ENCODE data around the gene MOV10.
"Not testable (repeated sequence)": the region's sequence is repeated elsewhere in the genome, so short reads cannot be mapped to it uniquely, and the experiment has no call there.

MOV10 gene

DNA sequence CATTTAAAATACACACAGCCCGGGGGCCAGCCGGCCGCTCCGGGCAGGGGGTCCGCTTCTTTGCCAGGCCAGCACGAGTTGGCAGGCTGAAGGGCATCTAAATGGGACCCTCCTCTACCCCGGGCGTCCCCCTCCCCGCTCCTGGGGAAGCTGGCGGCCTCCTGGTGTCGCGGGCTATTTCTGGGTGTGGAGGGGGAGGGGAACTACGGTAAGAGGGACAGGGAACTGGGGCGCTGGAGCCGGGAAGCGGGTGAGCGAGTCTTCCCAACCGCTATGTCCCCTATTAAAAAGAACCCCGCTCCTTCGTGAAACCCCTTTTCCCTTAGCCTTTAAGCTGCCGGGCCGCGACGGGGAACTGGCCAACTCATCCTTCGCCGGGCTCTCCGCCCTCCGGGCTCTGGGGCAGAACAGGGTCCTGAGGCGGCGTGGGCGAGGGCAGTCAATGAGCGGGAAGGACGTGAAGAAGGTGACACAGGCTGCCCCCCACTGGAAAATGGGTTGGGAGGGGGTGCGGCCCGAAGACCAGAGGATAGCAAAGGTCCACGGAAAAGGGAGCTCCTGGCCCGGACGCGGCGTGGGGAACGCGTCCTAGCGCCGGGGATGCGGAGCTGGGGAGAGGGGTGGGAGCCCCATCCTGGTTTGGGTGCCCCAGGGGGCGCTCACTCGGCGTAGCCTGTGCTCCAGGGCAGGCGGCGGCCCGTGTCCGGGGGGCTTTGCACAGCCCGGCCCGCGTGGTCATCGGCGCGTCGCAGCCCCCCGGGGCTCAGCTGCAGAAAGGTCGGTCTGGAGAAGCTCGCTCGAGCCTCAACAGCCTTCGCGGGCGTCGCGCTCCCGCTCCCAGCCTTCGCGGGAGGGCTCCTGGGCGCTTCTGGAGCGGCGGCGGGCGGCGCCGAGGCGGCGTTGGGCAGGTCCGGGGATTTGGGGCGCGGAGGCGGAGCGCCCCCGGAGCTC is 40.1 kb downstream of the MOV10 start:
- no peak for DNase-seq

DNA sequence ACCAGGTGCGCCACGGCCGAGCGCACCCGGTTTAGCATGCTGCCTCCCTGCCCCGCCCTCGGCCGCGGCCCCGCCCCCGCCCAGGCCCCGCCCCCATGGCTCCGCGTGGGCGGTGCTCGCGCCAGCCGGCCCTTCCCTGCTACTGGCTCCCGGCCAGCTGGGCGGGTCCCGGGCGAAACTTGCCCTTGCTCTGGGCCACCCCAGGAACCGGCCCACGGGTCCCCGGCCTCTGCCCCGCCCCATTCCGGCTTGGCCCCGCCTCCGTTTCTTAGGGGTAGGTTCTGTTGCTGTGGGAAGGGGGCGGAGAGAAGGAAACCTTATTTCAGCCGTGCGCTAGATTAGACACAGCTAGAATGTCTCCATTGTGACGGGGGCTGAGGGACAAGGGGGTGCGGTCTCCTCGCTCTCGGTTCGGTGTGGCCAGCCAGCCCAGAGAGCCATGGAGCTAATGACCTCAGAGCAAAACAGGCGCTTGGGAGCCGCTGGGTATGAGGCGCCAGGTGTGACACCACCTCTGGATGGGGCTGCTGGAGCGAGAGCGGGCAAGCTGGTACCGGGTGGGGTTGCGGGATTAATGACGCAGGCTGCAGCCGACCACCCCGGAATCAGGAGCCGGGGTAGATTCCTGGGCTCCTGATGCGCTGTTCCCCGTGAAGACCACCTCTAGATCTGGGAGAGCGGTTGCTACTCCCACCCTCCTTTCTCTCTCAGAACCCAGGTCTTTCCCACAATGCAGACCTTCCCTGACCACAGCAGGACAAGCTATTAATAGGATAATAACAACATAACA is 41.0 kb downstream of the MOV10 start, which contains the start of gene PPM1J:
Gene PPM1J, minus strand, starts transcription at position 69 of the 790 bp plus-strand sequence. Its CDS starts 31 bp downstream, at position 38.
- peak; percentile 84 for DNase-seq

DNA sequence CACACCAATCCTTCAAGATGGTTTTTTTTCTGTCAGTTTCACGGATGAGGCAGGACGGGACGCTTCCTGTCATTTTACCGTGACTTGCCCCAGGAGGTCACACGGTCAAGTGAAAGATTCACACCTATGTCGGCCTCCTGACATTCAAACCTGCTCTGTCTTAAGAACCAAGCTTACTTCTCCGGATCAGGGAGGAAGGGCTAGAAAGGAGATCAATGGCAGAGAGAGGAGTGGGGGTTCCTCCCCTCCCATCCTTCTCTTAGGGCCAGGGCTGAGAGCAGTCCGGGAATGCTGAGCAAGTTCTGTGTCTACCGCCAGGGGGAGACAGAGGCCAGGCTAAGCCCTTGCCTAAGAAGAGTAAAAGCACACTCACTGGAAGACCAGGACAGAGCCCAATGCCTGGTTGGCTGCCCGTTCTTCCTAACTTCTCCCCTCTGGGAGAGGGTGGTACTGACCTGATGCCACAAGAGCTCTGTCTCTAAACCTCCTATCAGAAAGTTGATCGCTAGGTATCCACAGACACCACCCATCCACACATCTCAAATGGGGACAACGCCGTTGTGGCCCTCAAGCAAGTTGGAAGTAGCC is 41.8 kb downstream of the MOV10 start:
- peak; percentile 82 for DNase-seq

DNA sequence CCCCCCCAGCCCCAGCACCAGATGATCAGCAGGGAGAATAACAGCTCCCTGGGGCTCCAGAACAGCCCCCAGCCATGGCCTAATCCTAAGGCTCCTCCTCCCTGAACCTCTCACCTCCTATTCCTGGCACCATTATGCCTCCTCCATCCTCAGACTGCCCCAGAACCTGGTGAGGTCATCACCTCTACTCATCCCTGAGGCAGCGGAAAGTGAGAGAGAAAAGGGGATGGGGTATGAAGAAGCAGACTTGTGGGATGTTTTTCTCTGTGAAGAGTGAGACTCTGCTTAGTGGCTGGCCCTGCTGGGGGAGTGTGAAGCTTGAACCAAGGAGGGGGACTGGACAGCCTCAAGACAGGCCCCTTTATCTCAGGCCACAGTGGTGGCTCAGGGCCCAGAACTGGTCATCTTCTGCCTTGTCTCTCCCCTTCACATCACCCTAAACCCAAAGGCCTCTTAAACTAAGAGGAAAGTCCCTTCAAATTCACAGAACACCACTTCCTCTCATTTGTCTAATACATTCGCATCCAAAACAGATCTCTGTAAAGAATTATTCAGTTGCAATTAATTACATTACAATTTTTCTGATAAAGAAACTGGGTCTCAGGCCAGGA is 42.9 kb downstream of the MOV10 start:
- no peak for DNase-seq

DNA sequence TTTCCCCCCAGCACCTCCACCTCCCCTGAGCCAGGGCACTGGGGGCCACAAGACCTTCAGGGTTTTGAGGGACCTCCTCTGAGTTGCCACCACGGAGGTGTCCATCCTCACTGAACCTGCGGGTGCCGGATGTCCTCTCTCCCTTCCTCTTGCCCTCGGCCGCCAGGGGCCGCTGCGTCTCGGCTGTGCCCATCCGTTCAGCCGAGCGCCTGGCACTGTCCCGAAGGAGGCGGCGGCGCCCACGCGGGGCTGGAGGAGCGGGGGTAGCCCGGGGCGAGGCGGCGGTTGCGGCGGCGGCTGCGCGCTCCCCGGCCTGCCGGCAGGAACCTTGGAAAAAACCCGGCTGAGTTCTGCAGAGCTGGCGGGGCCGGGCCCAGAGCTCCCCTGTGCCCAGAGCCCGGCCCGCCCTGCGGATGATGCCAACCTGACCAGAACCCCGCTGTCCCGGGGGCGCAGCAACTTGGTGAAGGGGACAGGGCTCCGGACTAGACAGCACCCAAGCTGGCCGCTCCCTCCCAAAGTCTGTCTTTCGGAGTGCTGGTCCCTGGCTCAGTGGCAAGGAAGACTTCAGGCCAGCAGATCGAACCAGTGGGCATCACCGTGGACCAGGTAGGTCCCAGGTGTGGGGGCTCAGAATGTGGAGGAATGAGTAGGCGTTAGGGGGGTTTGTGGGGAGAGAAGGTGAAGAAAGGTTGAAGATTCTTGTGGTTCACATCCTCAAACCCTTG is 44.4 kb downstream of the MOV10 start:
- DNase-seq, result peak; percentile 16

DNA sequence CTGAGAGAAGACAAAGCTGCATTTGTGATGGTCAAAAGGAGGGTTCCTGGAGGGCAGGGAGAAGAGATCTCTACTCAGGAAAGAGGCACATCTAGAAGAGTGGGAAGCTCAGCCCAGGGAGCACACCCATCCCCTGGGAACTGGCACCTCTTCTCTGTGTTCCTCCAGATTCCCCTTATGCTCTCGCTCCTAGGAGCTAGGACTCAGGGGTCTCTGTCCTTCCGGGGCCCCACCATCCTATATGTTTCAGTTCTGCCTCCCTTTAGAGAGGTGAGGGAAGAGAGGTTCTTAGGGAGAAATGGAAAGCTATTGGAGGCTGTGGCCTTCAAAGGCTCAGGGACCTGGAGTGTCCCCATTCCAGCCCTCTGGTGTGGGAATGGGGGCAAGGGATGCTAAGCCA is 45.2 kb downstream of the MOV10 start:
- no peak for DNase-seq

DNA sequence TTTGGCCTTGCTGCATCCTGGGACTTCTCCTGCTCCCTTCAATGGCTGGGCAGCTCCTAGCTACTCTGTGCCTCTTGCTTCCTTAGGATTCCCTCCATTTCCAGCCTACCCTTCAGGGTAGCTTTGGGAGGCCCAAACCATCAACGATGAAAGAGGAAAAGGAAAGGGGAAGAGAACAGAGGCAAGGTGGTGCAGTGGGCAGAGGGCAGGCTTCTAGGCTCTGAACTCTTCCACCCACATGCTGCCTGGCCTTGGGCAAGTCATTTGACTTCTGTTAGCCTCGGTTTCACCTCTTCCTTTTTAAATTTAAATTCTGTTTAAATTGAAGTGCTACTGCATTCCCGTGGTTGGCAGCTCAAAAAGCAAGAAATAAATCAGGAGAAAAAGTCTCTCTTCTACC is 46.3 kb downstream of the MOV10 start:
- DNase-seq, result no peak

DNA sequence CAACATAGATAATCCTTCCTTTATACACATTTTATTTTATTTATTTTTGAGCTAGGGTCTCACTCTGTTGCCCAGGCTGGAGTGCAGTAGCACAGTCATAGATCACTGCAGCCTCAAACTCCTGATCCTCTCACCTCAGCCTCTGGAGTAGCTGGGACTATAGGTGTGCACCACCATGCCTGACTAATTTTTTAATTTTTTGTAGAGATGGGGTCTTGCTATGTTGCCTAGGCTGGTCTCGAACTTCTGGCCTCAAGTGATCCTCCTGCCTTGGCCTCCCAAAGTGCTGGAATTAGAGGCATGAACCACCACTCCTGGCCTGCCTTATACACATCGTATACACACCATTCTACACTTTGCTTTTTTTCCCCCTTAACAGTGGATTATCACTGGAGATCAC is 46.8 kb downstream of the MOV10 start:
- not testable (repeated sequence) for DNase-seq

DNA sequence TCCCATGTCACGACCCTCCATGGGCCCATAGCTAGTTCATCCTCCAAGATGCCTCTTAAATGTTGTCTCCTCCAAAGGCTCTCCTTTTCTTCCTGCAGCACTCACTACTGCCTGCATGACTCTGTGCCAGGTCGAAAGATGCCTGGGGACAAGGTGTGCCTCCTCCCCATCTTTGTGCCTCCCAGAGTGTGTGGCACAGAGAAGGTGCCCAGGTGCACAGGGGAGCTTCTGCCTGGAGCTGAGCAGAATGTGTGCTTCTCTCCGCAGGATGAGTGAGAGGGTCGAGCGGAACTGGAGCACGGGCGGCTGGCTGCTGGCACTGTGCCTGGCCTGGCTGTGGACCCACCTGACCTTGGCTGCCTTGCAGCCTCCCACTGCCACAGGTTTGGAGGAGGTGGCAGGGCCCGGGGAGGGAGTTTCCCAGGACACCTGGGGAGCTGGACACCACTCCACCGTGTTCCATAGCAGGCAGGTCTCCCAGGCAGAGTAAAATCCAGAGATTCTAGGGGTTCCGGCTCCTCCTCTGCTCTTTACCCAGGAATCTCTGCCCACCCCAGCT is 47.6 kb downstream of the MOV10 start:
- DNase-seq, result no peak

DNA sequence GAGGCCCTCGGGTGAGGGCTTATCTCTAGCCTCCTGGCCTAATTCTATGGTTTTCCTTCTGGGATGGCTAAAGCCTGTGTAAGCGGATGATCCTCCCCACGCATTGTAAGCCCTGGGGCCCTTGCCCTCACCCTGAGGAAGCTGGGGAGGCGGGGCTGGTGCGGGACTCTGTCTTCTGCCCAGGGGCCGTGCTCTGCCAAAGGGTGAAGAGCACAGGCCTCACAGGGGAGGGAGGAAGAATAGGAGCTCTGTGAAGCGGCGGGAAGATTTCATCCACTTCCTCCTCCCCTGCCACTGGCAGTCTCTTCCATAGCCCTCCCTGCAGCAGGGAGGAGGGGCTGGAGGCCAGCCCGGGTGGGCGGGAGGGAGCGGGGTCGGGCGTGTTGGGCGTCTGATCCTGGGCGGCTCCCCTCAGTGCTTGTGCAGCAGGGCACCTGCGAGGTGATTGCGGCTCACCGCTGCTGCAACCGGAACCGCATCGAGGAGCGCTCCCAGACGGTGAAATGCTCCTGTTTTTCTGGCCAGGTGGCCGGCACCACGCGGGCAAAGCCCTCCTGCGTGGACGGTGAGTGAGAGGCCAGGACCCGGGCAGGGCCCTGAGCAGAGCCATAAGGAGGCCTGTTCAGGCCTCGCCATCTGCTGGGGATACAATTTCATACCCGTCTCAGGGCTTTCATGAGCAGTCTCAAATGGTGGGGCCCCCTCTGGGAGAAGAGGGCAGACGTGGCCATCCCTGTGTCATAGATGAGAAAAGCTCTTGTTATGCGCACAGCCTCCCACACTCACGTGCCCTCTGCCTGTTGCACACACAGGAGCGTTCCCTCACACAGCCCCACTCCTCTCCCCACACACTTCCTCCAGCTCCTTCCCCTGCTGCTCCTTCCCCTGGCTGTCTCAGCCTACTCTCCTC is 48.4 kb downstream of the MOV10 start:
- DNase-seq, result no peak

DNA sequence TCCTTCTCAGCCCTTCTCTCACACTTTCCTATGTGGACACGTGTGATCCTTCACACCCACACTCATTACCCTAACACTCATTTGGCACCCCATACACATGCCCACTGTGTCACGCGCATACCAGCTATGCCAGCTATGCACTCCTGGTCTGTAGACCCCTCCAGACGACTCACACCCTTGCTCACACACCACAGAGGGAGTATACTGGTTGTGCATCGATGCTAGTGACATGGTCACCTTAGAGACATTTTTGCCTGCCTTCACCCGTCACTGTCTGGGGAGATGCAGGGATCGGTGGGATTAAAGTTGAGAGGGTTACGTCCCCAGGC is 49.0 kb downstream of the MOV10 start:
- no peak for DNase-seq

DNA sequence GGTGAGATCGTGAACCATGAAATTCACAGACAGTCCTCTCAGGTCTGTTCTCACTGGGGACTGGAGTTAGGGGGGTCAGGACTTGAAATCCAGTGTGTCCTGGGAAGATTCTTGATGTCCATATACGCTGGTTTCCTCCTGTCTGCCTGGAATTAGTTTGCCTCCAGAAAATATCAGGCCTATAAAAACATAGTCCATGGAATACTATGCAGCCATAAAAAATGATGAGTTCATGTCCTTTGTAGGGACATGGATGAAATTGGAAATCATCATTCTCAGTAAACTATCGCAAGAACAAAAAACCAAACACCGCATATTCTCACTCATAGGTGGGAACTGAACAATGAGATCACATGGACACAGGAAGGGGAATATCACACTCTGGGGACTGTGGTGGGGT is 49.8 kb downstream of the MOV10 start:
- DNase-seq, result not testable (repeated sequence)

DNA sequence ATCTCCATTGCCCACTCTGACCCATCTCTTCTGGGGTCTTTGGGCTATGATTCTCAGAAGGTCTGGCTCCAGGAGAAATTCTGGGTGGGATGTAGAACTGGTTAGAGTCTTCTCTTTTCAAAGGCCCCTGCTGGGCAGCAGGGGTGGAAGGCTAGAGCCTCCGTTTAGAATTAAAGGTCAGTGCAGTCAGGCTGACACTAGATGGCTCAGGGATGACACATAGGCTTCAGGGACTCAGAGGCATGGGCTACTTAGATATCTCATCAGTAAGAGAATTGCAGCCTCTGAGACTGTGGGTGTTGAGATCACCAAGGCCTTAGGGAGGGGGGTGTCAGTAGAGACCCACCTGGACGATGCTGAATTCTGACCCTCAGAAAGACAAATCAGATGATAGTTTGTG is 53.3 kb downstream of the MOV10 start:
- no peak for DNase-seq

DNA sequence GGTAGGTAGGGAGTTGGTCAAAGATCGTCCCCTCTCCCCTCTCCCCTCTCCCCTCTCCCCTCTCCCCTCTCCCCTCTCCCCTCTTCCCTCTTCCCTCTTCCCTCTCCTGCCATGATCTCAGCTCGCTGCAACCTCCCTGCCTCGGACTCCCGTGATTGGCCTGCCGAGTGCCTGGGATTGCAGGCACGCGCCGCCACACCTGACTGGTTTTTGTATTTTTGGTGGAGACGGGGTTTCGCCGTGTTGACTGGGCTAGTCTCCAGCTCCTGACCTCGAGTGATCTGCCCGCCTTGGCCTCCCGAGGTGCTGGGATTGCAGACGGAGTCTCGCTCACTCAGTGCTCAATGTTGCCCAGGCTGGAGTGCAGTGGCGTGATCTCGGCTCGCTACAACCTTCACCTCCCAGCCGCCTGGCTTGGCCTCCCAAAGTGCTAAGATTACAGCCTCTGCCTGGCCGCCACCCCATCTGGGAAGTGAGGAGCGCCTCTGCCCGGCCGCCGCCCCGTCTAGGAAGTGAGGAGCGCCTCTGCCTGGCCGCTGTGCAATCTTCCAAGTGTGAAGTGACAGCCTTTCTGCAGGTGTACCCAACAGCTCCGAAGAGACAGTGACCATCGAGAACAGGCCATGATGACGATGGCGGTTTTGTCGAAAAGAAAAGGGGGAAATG is 54.0 kb downstream of the MOV10 start:
- DNase-seq, result not testable (repeated sequence)

DNA sequence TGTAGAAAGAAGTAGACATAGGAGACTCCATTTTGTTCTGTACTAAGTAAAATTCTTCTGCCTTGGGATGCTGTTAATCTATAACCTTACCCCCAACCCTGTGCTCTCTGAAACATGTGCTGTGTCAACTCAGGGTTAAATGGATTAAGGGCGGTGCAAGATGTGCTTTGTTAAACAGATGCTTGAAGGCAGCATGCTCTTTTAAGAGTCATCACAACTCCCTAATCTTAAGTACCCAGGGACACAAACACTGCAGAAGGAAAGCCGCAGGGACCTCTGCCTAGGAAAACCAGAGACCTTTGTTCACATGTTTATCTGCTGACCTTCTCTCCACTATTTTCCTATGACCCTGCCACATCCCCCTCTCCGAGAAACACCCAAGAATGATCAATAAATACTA is 54.6 kb downstream of the MOV10 start:
- DNase-seq, result not testable (repeated sequence)

DNA sequence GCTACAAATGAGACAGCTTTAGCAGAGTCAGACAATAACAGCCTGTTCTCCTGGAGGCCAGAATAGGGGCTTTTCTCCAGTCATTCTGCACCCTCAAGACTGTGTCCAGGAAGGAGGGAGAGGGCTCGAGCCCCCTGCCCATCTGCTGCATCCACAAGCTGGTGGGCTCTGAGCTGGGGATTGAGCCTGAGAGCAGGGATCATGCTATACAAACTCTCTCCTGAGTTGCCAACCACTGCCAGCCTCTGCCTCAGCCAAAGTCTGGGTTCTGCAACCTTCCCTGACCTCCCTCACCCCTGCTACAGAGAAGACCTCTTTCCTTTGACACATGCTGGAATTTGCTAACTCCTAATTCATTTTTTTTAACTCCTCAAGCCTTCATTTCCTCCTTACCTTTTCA is 55.5 kb downstream of the MOV10 start:
- DNase-seq, result no peak

DNA sequence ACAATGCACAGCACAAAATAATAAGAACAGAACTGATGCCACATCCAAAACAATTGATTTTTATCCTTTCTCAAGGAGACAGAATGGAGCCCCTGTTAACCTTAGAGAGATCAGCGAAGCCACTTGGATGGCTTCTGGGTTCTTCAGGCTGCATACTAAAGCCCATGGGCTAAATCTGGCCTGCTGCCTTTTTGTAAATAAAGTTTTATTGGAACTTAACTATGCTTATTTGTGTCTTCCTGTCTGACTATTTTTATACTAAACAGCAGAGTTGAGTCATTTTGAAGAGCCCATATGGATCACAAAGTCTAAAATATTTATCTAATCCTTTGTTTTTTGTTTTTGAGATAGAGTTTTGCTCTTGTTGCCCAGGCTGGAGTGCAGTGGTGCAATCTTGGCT is 57.0 kb downstream of the MOV10 start:
- DNase-seq, result no peak

DNA sequence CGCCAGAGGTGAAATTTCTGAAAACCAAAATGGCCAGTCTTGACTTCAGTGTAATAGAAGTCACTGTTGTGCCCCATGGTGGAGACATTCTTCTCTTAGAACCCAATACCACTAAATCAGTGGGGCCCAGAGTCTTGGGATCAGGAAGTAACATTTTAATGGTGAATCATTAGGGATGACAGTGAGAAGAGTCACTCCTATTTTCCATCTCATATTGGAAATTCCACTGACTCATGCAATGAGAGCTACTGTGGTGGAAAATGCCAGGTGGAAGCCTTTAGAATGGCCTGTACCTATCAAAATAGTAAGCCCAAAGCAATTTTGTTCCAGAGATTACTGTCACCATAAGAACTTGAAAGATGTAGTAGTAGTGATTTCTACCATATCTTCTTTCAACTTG is 61.3 kb downstream of the MOV10 start:
- DNase-seq, result no peak

DNA sequence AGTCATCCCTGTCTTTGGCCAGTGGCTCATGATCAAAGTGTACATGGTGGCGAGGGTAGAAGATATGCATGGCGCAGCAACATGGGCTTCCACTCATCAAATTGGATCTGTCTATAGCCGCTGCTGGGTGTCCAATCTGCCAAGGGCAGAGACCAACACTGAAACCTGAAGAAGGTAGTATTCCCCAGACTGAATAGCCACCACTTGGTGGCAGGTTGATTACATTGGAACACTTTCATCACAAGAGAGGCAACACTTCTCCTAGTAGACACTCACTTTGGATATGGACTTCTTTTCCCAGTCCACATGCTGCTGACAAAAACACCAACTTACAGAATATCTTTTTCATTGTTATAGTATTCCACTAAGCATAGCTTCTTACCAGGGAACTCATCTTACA is 63.1 kb downstream of the MOV10 start:
- DNase-seq, result no peak

Data from NCI-H748 treated with DMSO at 0.1 percent for 48 hours (cell line).